Gastroesophageal sphincter (tissue), 3 donors: ENCODE measurements around the gene MTARC2.

Experiments
- CTCF ChIP-seq, 4 experiments: fragments of 200-600 bp in 2 of 4; fragments of 450-650 bp in 2 of 4; sonication (generic) in 1 of 4; IDR thresholded peaks; one replicate each; pipeline ENCODE4 v1.5.1; 2017 to 2019; ENCODE audit warnings: antibody characterized with exemption in 4 of 4, mild to moderate bottlenecking in 2 of 4, moderate library complexity in 2 of 4
- EP300 ChIP-seq: sonication (generic); formaldehyde crosslinking; IDR thresholded peaks from one replicate; pipeline ENCODE4 v1.6.1; 2017; ENCODE audit warnings: antibody characterized with exemption, mild to moderate bottlenecking
- POLR2AphosphoS5 ChIP-seq: sonication (generic); formaldehyde crosslinking; IDR thresholded peaks from one replicate; pipeline ENCODE4 v1.6.1; 2017; ENCODE audit warnings: antibody characterized with exemption

- TF ChIP-seq POLR2AphosphoS5 (no peak), CTCF (IDR thresholded peaks at IDR 0.05) (no peak), EP300 (no peak)
Observed at GRCh38 chr1:220786057-220786336, 37.9 kb downstream of the MTARC2 start.
